GM12874 (cell line): ENCODE measurements around the gene TPGS2.

Source experiments
- CTCF ChIP-seq: IDR thresholded peaks from 2 replicates; pipeline ENCODE4 v1.5.1; 2011; ENCODE audit warnings: low read depth, mild to moderate bottlenecking, control low read depth, low read length, moderate library complexity; ENCODE audit not compliant: insufficient read depth

Gene TPGS2

DNA sequence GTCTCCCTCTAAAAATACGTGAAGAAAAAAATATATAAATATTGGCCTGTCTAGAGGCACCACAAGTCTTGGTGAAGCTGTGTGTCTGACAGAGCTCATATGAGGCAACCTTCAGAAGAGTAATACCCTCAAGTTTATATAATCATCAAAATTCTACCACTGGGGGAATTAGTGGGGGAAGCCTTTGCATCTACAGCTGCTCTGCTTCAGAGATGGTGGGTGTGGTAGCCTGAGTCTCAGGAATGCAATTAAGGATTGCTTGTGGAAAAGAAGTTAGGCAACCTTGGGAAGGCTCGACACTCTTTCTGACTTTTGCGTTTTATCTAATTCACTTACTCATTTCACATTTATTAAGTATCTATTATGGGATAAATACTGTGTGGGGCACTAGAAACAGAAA is 17.4 kb downstream of the TPGS2 start:
- no peak for TF ChIP-seq CTCF

GRCh38 chr18:36809590-36810381 is 19.0 kb downstream of the TPGS2 start:
- peak; percentile 62 for TF ChIP-seq CTCF

GRCh38 chr18:36808681-36809080 is 20.1 kb downstream of the TPGS2 start:
- TF ChIP-seq CTCF, result no peak

GRCh38 chr18:36805105-36805504 is 23.7 kb downstream of the TPGS2 start:
- no peak for TF ChIP-seq CTCF

DNA sequence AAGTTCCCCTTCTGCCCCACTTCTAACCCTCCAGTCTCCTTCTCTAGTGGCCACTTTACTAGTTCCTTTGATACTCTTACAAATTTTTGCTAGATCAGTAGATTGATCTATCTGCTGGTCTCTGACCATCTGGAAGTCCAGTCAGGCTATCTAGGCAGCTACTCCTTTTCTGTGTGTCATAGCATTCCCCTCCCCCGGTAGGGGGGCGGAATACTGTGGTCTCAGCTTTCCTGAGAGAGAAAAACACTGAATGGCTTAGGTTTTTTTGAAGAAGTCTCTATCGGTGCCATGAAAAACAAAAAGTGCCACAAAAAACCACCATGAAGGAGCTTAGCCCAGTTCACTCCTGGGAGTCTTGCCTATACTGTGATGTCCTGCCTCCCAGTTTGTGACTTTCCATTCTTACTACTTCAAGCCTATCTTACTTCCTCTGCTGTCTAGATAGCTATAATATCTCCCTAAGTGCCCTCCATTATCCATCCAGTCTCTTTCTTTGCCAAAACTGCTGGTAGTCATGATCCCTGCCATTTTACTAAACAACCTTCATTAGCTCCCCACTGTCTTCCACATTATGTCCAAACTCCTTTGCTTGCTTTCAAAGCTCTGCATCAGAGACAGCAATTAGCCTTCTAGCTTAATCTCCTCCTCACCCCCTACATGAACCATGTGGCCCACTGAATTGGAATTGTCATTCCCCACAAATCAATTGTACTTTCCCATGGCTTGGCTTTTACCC is 29.9 kb downstream of the TPGS2 start:
- no peak for TF ChIP-seq CTCF

DNA sequence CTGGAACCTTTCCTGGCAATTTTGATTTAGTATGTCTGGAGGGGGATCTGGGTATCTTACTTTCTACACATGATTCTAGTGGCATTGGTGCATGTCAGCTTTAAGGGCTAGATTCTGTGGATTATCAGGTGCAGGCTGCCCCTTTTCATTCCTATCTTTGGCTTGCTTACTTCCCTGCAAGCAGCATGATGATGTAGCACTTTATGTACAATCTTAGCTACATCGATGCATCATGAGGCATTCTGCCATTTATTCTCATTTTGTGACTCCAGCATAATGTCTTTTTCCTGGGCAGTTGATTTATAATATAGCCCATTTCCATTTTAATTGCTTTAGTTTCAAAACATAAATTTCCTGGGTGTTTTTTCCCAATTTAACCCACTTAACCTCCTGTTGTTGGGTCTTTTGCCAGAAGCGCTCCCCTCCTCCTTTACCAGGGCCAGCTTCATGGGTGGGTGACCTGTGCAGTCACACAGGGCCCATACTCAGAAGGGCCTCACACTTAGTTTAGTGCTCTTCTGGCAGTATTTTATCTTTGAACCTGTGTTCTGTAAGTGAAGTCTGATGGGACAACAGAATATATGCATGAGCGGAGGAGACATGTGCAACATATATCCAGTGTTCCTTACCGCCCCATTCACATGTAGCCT is 36.0 kb downstream of the TPGS2 start:
- no peak for TF ChIP-seq CTCF

- TF ChIP-seq CTCF, result no peak
Observed at GRCh38 chr18:36786686-36787085, 42.1 kb downstream of the TPGS2 start.
